ENCODE data around the gene FAM168B. TPM values are rescaled to one million over a fixed set of nuclear protein-coding genes. Genes with fewer than 3 reads are reported as not detected.

FAM168B gene
- total and polyA plus RNA-seq, 10 of the 15 experiments (the other 5 are each of a cell fraction or from before 2014, with no cell fraction given): 3.5 to 77.3 (median 45.9) TPM

GRCh38 chr2:131104487-131105155 lies 11.4 kb upstream of the FAM168B start (continued):
- TF ChIP-seq CUX1 (IDR thresholded peaks at IDR 0.05; ENCODE audit: insufficient replicate concordance, low read depth, low read length) (no peak), USF2 (IDR thresholded peaks at IDR 0.05; ENCODE audit: borderline replicate concordance, low read depth, low read length) (no peak), CBFB (IDR thresholded peaks at IDR 0.05; ENCODE audit: low read depth) (no peak), HSF1 (IDR thresholded peaks at IDR 0.05; ENCODE audit: low read depth, low read length) (no peak), MYC (IDR thresholded peaks at IDR 0.05; ENCODE audit: insufficient read depth, insufficient read length, insufficient replicate concordance, low read length, severe bottlenecking) (no peak), SP1 (IDR thresholded peaks at IDR 0.05; ENCODE audit: low read depth, low read length) (no peak), ZSCAN29 (IDR thresholded peaks at IDR 0.05) (no peak), CHD1 (IDR thresholded peaks at IDR 0.05; ENCODE audit: low read depth, low read length) (no peak), FOXK2 (IDR thresholded peaks at IDR 0.05) (peak; percentile 89; the same call in 1 of the 2 replicates), HDGF (IDR thresholded peaks at IDR 0.05) (no peak), CREB1 (IDR thresholded peaks at IDR 0.05; ENCODE audit: low read depth) (no peak), NR2C1 (IDR thresholded peaks at IDR 0.05) (no peak), RCOR1 (conservative IDR thresholded peaks at IDR 0.05; ENCODE audit: low read depth, low read length) (no peak), ZBED1 (IDR thresholded peaks at IDR 0.05; ENCODE audit: borderline replicate concordance) (no peak), BCL3 (IDR thresholded peaks at IDR 0.05; ENCODE audit: borderline replicate concordance, insufficient read depth, low read depth, low read length, poor library complexity, severe bottlenecking) (no peak), ATF2 (IDR thresholded peaks at IDR 0.05; ENCODE audit: low read length) (no peak), POLR2A (IDR thresholded peaks at IDR 0.05; ENCODE audit: low read depth, low read length) (no peak), EP300 (IDR thresholded peaks at IDR 0.05; ENCODE audit: borderline replicate concordance in 1 of 2, control insufficient read depth in 1 of 2, low read depth in 2 of 2, low read length in 2 of 2) (no peak), BMI1 (IDR thresholded peaks at IDR 0.05; ENCODE audit: borderline replicate concordance) (no peak), WRNIP1 (IDR thresholded peaks at IDR 0.05; ENCODE audit: borderline replicate concordance, low read depth, low read length) (no peak), KDM1A (IDR thresholded peaks at IDR 0.05; ENCODE audit: borderline replicate concordance) (no peak)
